HCT116 (cell line): Measurements from ENCODE around the gene NELL1. TPM values are rescaled to one million over a fixed set of nuclear protein-coding genes. Genes with fewer than 3 reads are reported as not detected.

ENCODE experiments used
- ATAC-seq: fragments of 200-7000 bp; cut with Tn5 transposase; 2 replicates; pipeline ENCODE4 v1.9.1; 2020; ENCODE audit warnings: mild to moderate bottlenecking, moderate library complexity
- BruUV-seq: library from RNA; stranded (reverse); fragments of 400-500 nt; replicated peaks from 2 replicates; lab custom pipeline; 2021; lab: Mats Ljungman, UMichigan
- CTCF ChIA-PET: fragments of 300-600 bp; sonication (Branson Sonifier 250); formaldehyde crosslinking; loops from one replicate; lab custom pipeline; 2021; ENCODE audit warnings: antibody characterized with exemption; lab: Charles Lee
- POLR2A ChIA-PET: fragments of 300-600, 350-600 bp; sonication (Branson Sonifier 250); formaldehyde crosslinking; loops from one replicate; lab custom pipeline; 2021; ENCODE audit warnings: antibody characterized with exemption; lab: Charles Lee
- RAD21 ChIA-PET, 2 experiments: fragments of 300-600 bp; sonication (Branson Sonifier 250); formaldehyde crosslinking; loops; one replicate each; lab custom pipeline; 2023; ENCODE audit warnings: low total read pairs in 2 of 2; ENCODE audit not compliant: uncharacterized antibody in 2 of 2, unreplicated experiment in 2 of 2, low non-redundant PET in 1 of 2; lab: Charles Lee
- DNase-seq: peaks from one replicate; pipeline ENCODE4 v3.0.0-alpha.2; 2010; ENCODE audit warnings: low read depth, low spot score
- H2AFZ ChIP-seq: fragments of 200-600 bp; shearing (Covaris generic), sonication (generic); 2 replicates; pipeline ENCODE4 v1.6.1; 2017; ENCODE audit warnings: low read depth, mixed run types, mixed read lengths, antibody characterized with exemption, low read length; ENCODE audit not compliant: poor library complexity, severe bottlenecking
- H3K27ac ChIP-seq: 2 replicates; pipeline ENCODE4 v1.5.1; 2012; ENCODE audit warnings: low read depth, low read length
- H3K27me3 ChIP-seq: fragments of 200-600 bp; sonication (generic); 2 replicates; pipeline ENCODE4 v1.6.1; 2016; ENCODE audit warnings: mixed run types, low read length, mixed read lengths; ENCODE audit not compliant: insufficient read depth
- H3K36me3 ChIP-seq, 2 experiments: fragments of 200-500 bp in 1 of 2; fragments of 200-600 bp in 1 of 2; sonication (Bioruptor generic) in 1 of 2; sonication (generic) in 1 of 2; 2 replicates each; pipeline versions ENCODE4 v1.5.1 to v1.6.1; 2014 to 2016; ENCODE audit warnings: low read length in 2 of 2, inconsistent platforms in 1 of 2, mixed read lengths in 1 of 2, mixed run types in 1 of 2; ENCODE audit not compliant: insufficient read depth in 2 of 2, control insufficient read depth in 1 of 2
- H3K4me1 ChIP-seq, 2 experiments: fragments of 200-600 bp in 1 of 2; sonication (generic) in 1 of 2; 2 replicates each; pipeline versions ENCODE4 v1.5.1 to v1.6.1; 2012 to 2017; ENCODE audit warnings: low read length in 2 of 2, inconsistent platforms in 1 of 2, mild to moderate bottlenecking in 1 of 2, mixed read lengths in 1 of 2, mixed run types in 1 of 2, moderate library complexity in 1 of 2; ENCODE audit not compliant: insufficient read depth in 2 of 2, control insufficient read depth in 1 of 2
- H3K4me2 ChIP-seq: fragments of 200-600 bp; sonication (generic); 2 replicates; pipeline ENCODE4 v1.6.1; 2017; ENCODE audit warnings: mixed run types, low read length, mixed read lengths
- H3K4me3 ChIP-seq, 2 experiments: fragments of 200-600 bp in 1 of 2; sonication (generic) in 1 of 2; replicated peaks in 1 of 2; 2 replicates each; pipeline ENCODE4 v1.5.1; 2011 to 2016; ENCODE audit warnings: low read length in 2 of 2, control low read depth in 1 of 2, low read depth in 1 of 2, mild to moderate bottlenecking in 1 of 2, mixed read lengths in 1 of 2, mixed run types in 1 of 2
- H3K79me2 ChIP-seq: fragments of 200-600 bp; sonication (generic); 2 replicates; pipeline ENCODE4 v1.6.1; 2017; ENCODE audit warnings: mild to moderate bottlenecking, mixed run types, low read length, moderate library complexity, mixed read lengths; ENCODE audit not compliant: insufficient read depth
- H3K9ac ChIP-seq: fragments of 200-600 bp; sonication (generic); 2 replicates; pipeline ENCODE4 v1.6.1; 2016; ENCODE audit warnings: low read length, mixed read lengths
- H3K9me2 ChIP-seq: fragments of 200-600 bp; sonication (generic), shearing (Covaris generic); 2 replicates; pipeline ENCODE4 v1.6.1; 2017; ENCODE audit warnings: mixed run types, mild to moderate bottlenecking, moderate library complexity; ENCODE audit not compliant: insufficient read depth
- H3K9me3 ChIP-seq, 2 experiments: fragments of 200-500 bp in 1 of 2; fragments of 200-600 bp in 1 of 2; sonication (Bioruptor generic) in 1 of 2; sonication (generic) in 1 of 2; 2 replicates each; pipeline ENCODE4 v1.6.1; 2014 to 2017; ENCODE audit warnings: low read length in 2 of 2, mixed read lengths in 2 of 2, inconsistent platforms in 1 of 2, low read depth in 1 of 2, mild to moderate bottlenecking in 1 of 2, mixed run types in 1 of 2, moderate library complexity in 1 of 2; ENCODE audit not compliant: control insufficient read depth in 1 of 2, insufficient read depth in 1 of 2
- H4K20me1 ChIP-seq: fragments of 200-600 bp; sonication (generic), shearing (Covaris generic); 2 replicates; pipeline ENCODE4 v1.6.1; 2017; ENCODE audit warnings: mixed run types, mild to moderate bottlenecking, moderate library complexity; ENCODE audit not compliant: insufficient read depth
- CBX3 ChIP-seq: IDR thresholded peaks from 2 replicates; pipeline ENCODE4 v1.6.1; 2012; ENCODE audit warnings: low read depth
- CEBPB ChIP-seq: IDR thresholded peaks from 2 replicates; pipeline ENCODE4 v1.6.1; 2012; ENCODE audit warnings: low read depth
- EZH2 ChIP-seq: fragments of 200-600 bp; sonication (generic); IDR thresholded peaks from 2 replicates; pipeline ENCODE4 v1.6.1; 2017; ENCODE audit warnings: antibody characterized with exemption, mixed run types
- EZH2phosphoT487 ChIP-seq: fragments of 200-600 bp; IDR thresholded peaks from 2 replicates; pipeline ENCODE4 v1.6.1; 2018; ENCODE audit warnings: antibody characterized with exemption, borderline replicate concordance
- FOSL1 ChIP-seq: IDR thresholded peaks from 2 replicates; pipeline ENCODE4 v1.6.1; 2012; ENCODE audit warnings: low read depth
- JUND ChIP-seq: IDR thresholded peaks from 2 replicates; pipeline ENCODE4 v1.6.1; 2012
- POLR2A ChIP-seq: IDR thresholded peaks from 2 replicates; pipeline ENCODE4 v1.7.0; 2011; ENCODE audit warnings: borderline replicate concordance; ENCODE audit not compliant: insufficient read depth, insufficient read length; ENCODE audit errors: extremely low read depth
- RAD21 ChIP-seq: IDR thresholded peaks from 2 replicates; pipeline ENCODE4 v1.6.1; 2012; ENCODE audit warnings: low read depth, mild to moderate bottlenecking
- SIN3A ChIP-seq: IDR thresholded peaks from 2 replicates; pipeline ENCODE4 v1.6.1; 2012; ENCODE audit warnings: low read depth
- SP1 ChIP-seq: IDR thresholded peaks from 2 replicates; pipeline ENCODE4 v1.6.1; 2012; ENCODE audit warnings: low read depth
- TCF7L2 ChIP-seq: IDR thresholded peaks from 2 replicates; pipeline ENCODE4 v1.7.0; 2011; ENCODE audit warnings: borderline replicate concordance, inconsistent platforms; ENCODE audit not compliant: insufficient read depth, insufficient read length; ENCODE audit errors: extremely low read depth
- YY1 ChIP-seq: IDR thresholded peaks from 2 replicates; pipeline ENCODE4 v1.6.1; 2011; ENCODE audit warnings: low read length, low read depth, moderate library complexity, mild to moderate bottlenecking; ENCODE audit not compliant: insufficient replicate concordance; ENCODE audit errors: extremely low read depth
- ZFX ChIP-seq: fragments of 450-650 bp; IDR thresholded peaks from 2 replicates; pipeline ENCODE4 v1.6.1; 2017
- ZNF274 ChIP-seq: fragments of 200-500 bp; sonication (Bioruptor generic); IDR thresholded peaks from 2 replicates; pipeline ENCODE4 v1.6.1; 2014; ENCODE audit warnings: mild to moderate bottlenecking, low read depth, low read length, inconsistent platforms
- intact Hi-C: fragments of 100-400 bp; cut with micrococcal nuclease; formaldehyde crosslinking; loops from 2 replicates; pipeline ENCODE4 v1.10.0; 2022
- total RNA-seq: library from RNA; stranded (reverse); gene quantifications from one replicate; pipeline ENCODE4 v1.2.1, GENCODE V29; 2021; ENCODE audit not compliant: unreplicated experiment
- TF ChIP-seq, protein P1 (sequence below): IDR thresholded peaks from 2 replicates; pipeline ENCODE4 v1.6.1; 2012
- TF ChIP-seq, protein P2 (sequence below): IDR thresholded peaks from 2 replicates; pipeline ENCODE4 v1.6.1; 2011; ENCODE audit warnings: mild to moderate bottlenecking, low read length, moderate library complexity; ENCODE audit not compliant: insufficient replicate concordance; ENCODE audit errors: extremely low read depth
- TF ChIP-seq, protein P3 (sequence below), 3 experiments: fragments of 200-600 bp in 1 of 3; sonication (generic) in 1 of 3; IDR thresholded peaks in 2 of 3; conservative IDR thresholded peaks in 1 of 3; 2 replicates each; pipeline ENCODE4 v1.5.1; 2012 to 2017; ENCODE audit warnings: low read depth in 2 of 3, low read length in 2 of 3, antibody characterized with exemption in 1 of 3, borderline replicate concordance in 1 of 3, control low read depth in 1 of 3, mild to moderate bottlenecking in 1 of 3, mixed read lengths in 1 of 3, mixed run types in 1 of 3, moderate library complexity in 1 of 3; ENCODE audit not compliant: insufficient read depth in 1 of 3
- TF ChIP-seq, protein P4 (sequence below): IDR thresholded peaks from 2 replicates; pipeline ENCODE4 v1.6.1; 2012
- TF ChIP-seq, protein P5 (sequence below): IDR thresholded peaks from 2 replicates; pipeline ENCODE4 v1.6.1; 2012; ENCODE audit warnings: low read depth

Gene NELL1
- total RNA-seq, 1 experiment from 2014 or later = not detected

DNA sequence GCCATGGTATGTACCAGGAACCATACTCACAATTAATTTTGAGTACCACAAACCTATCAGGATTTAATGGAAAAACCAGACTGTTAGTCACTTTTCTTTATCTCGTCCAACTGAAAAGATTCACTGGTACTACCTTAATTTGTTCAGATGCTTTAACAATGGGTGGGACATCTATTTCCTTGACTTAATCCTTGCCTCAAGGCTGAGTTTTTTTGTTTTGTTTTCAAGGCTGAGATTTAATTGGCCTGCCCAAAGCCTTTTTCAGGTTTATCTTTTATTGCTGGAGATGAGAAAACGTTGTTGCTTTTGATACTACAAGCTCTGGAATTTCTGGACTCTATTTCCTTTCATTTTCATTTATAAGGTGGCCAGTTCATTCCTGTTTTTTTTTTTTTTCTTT, 50.4 kb downstream of the NELL1 start:
- H3K27ac ChIP-seq = no peak overlapping the region
- no TSS peak for BruUV-seq
- H3K4me1 ChIP-seq = no peaks in the 10 kb centered on the region
- ChIA-PET CTCF (no interaction called here), POLR2A (no interaction called here), RAD21 (no interaction called here)
- no peaks in the 10 kb centered on the region; the same call in 1 of the 2 replicates for H3K9me2 ChIP-seq
- H4K20me1 ChIP-seq = no peaks in the 10 kb centered on the region; the same call in 1 of the 2 replicates
- H3K9me3 ChIP-seq = no peaks in the 10 kb centered on the region
- H3K79me2 ChIP-seq = no peaks in the 10 kb centered on the region
- no peak for DNase-seq
- H3K9ac ChIP-seq = no peak overlapping the region
- H3K27me3 ChIP-seq = no peaks in the 10 kb centered on the region
- intact Hi-C loops = no loop called here
- ATAC-seq = no peak
- TF ChIP-seq ZFX (no peak), EZH2phosphoT487 (no peak), CBX3 (no peak), FOSL1 (no peak), ZNF274 (no peak), SIN3A (no peak), TCF7L2 (no peak), JUND (no peak), RAD21 (no peak), SP1 (no peak), POLR2A (no peak), YY1 (no peak), CEBPB (no peak), EZH2 (no peak)
- TF ChIP-seq, protein P1, sequence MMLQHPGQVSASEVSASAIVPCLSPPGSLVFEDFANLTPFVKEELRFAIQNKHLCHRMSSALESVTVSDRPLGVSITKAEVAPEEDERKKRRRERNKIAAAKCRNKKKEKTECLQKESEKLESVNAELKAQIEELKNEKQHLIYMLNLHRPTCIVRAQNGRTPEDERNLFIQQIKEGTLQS = no peak
- TF ChIP-seq, protein P2, sequence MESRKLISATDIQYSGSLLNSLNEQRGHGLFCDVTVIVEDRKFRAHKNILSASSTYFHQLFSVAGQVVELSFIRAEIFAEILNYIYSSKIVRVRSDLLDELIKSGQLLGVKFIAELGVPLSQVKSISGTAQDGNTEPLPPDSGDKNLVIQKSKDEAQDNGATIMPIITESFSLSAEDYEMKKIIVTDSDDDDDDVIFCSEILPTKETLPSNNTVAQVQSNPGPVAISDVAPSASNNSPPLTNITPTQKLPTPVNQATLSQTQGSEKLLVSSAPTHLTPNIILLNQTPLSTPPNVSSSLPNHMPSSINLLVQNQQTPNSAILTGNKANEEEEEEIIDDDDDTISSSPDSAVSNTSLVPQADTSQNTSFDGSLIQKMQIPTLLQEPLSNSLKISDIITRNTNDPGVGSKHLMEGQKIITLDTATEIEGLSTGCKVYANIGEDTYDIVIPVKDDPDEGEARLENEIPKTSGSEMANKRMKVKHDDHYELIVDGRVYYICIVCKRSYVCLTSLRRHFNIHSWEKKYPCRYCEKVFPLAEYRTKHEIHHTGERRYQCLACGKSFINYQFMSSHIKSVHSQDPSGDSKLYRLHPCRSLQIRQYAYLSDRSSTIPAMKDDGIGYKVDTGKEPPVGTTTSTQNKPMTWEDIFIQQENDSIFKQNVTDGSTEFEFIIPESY = no peak
- TF ChIP-seq, protein P3, sequence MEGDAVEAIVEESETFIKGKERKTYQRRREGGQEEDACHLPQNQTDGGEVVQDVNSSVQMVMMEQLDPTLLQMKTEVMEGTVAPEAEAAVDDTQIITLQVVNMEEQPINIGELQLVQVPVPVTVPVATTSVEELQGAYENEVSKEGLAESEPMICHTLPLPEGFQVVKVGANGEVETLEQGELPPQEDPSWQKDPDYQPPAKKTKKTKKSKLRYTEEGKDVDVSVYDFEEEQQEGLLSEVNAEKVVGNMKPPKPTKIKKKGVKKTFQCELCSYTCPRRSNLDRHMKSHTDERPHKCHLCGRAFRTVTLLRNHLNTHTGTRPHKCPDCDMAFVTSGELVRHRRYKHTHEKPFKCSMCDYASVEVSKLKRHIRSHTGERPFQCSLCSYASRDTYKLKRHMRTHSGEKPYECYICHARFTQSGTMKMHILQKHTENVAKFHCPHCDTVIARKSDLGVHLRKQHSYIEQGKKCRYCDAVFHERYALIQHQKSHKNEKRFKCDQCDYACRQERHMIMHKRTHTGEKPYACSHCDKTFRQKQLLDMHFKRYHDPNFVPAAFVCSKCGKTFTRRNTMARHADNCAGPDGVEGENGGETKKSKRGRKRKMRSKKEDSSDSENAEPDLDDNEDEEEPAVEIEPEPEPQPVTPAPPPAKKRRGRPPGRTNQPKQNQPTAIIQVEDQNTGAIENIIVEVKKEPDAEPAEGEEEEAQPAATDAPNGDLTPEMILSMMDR (IDR thresholded peaks at IDR 0.05 in 2 of 3, conservative IDR thresholded peaks at IDR 0.05 in 1 of 3; ENCODE audit: borderline replicate concordance in 1 of 3, insufficient read depth in 1 of 3, low read depth in 2 of 3, low read length in 2 of 3) = no peak
- TF ChIP-seq, protein P4, sequence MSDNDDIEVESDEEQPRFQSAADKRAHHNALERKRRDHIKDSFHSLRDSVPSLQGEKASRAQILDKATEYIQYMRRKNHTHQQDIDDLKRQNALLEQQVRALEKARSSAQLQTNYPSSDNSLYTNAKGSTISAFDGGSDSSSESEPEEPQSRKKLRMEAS = no peak
- TF ChIP-seq, protein P5, sequence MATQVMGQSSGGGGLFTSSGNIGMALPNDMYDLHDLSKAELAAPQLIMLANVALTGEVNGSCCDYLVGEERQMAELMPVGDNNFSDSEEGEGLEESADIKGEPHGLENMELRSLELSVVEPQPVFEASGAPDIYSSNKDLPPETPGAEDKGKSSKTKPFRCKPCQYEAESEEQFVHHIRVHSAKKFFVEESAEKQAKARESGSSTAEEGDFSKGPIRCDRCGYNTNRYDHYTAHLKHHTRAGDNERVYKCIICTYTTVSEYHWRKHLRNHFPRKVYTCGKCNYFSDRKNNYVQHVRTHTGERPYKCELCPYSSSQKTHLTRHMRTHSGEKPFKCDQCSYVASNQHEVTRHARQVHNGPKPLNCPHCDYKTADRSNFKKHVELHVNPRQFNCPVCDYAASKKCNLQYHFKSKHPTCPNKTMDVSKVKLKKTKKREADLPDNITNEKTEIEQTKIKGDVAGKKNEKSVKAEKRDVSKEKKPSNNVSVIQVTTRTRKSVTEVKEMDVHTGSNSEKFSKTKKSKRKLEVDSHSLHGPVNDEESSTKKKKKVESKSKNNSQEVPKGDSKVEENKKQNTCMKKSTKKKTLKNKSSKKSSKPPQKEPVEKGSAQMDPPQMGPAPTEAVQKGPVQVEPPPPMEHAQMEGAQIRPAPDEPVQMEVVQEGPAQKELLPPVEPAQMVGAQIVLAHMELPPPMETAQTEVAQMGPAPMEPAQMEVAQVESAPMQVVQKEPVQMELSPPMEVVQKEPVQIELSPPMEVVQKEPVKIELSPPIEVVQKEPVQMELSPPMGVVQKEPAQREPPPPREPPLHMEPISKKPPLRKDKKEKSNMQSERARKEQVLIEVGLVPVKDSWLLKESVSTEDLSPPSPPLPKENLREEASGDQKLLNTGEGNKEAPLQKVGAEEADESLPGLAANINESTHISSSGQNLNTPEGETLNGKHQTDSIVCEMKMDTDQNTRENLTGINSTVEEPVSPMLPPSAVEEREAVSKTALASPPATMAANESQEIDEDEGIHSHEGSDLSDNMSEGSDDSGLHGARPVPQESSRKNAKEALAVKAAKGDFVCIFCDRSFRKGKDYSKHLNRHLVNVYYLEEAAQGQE = no peak
- no peak overlapping the region for H3K4me3 ChIP-seq
- H3K4me2 ChIP-seq = no peak overlapping the region
- H3K36me3 ChIP-seq = no peaks in the 10 kb centered on the region
- no peak overlapping the region for H2AFZ ChIP-seq
